ENCODE measurements around the gene AEBP1.

The AEBP1 gene

DNA sequence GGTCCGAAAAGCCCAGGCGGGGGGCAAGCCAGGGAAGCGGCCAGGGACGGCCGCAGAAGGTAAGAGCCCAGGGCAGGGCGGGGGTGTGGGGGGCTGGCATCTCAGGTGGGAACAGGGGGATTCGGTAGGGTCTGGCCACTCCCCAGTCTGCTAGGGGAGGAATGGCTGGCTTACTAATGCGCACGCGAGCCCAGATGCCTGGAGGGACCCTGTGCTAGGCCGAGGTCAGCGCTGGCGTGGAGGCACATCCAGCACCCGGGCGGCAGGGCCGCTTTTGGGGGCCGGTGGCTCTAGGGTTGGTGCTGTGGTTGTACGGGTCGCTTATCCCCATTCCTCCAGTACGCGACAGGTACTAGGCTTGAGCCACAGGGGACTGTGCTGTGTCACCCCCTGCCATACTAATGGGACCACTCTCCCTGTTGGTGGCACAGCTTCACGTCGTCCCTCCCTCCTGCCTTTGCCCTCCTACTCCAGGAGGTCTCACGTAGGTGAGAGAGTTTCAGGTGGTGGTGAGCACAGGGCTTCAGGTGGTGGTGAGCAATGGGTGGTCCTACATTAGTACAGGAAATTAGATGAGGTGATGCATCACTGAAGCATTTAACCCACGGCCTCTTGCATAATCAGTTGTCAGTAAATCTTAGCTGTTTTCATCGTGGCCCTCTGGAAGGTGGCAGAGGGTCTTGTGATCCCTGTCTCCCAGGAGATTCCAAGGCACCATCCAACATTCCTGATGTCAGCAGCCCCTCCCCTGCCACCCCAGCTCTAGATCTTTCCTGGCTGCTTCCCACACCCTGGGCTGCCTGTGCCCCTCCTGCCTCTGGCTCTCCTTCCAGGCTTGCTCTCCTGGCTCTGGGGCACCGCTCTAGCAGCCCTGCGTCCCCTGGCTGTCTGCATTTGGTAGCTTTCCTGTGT lies 971 bp downstream of the AEBP1 start:
- DNase-seq (ENCODE audit: low spot score), result peak; percentile 26

GRCh38 chr7:44105832-44106231 lies 1.7 kb downstream of the AEBP1 start:
- DNase-seq (ENCODE audit: low spot score), result no peak

GRCh38 chr7:44106311-44107065 lies 2.3 kb downstream of the AEBP1 start:
- DNase-seq (ENCODE audit: low spot score), result no peak

GRCh38 chr7:44107116-44107960 lies 3.2 kb downstream of the AEBP1 start:
- DNase-seq (ENCODE audit: low spot score), result no peak

GRCh38 chr7:44107961-44108767 lies 4.0 kb downstream of the AEBP1 start:
- DNase-seq (ENCODE audit: low spot score), result no peak

DNA sequence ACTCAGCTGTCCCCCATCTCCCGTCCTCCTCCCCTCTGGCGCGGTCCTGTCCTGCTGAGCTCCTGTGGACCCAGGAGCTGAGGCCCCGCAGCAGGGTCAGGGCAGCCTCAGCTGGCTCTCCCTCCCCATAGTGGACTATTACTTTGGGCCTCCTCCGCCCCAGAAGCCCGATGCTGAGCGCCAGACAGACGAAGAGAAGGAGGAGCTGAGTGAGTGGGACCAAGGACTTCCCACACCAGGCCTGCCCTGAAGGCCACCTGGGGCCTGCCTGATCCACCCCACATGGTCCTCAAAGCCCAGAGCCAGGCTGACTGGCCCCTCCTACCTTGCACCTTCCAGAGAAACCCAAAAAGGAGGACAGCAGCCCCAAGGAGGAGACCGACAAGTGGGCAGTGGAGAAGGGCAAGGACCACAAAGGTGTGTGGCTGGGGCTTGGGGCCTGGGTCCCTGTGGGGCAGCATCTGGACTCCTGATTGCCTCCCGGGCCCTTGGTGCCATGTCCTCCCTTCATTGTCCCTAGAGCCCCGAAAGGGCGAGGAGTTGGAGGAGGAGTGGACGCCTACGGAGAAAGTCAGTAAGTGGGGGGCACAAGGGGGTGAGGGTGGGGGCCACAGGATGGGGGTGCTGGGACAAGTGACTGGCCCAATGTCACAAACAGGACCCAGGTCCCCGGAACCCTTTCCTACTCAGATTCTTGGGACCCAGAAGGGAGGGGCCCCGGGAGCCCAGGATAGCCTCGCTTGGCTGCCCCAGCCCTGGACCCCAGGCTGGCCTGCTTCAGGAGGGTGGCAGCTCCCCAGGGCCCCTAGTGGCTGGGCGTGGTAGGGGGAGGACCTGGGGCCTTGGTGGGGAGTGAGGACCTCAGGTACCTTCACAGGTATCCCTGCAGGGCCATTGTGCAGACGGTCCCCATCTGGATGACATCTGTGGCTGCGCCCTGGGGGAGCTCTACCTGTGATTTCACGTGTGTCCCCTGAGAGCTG lies 4.9 kb downstream of the AEBP1 start:
- DNase-seq (ENCODE audit: low spot score), result no peak

- DNase-seq (ENCODE audit: low spot score), result no peak
Observed at GRCh38 chr7:44109991-44110390, 5.8 kb downstream of the AEBP1 start.

- no peak for DNase-seq (ENCODE audit: low spot score)
Observed at GRCh38 chr7:44110719-44111635, 6.8 kb downstream of the AEBP1 start.

- no peak for DNase-seq (ENCODE audit: low spot score)
Observed at GRCh38 chr7:44111761-44112160, 7.6 kb downstream of the AEBP1 start.

- DNase-seq (ENCODE audit: low spot score), result no peak
Observed at GRCh38 chr7:44112231-44112996, 8.3 kb downstream of the AEBP1 start.

GRCh38 chr7:44112997-44113763 lies 9.0 kb downstream of the AEBP1 start:
- no peak for DNase-seq (ENCODE audit: low spot score)

- no peak for DNase-seq (ENCODE audit: low spot score)
Observed at GRCh38 chr7:44113764-44114354, 9.7 kb downstream of the AEBP1 start.

DNA sequence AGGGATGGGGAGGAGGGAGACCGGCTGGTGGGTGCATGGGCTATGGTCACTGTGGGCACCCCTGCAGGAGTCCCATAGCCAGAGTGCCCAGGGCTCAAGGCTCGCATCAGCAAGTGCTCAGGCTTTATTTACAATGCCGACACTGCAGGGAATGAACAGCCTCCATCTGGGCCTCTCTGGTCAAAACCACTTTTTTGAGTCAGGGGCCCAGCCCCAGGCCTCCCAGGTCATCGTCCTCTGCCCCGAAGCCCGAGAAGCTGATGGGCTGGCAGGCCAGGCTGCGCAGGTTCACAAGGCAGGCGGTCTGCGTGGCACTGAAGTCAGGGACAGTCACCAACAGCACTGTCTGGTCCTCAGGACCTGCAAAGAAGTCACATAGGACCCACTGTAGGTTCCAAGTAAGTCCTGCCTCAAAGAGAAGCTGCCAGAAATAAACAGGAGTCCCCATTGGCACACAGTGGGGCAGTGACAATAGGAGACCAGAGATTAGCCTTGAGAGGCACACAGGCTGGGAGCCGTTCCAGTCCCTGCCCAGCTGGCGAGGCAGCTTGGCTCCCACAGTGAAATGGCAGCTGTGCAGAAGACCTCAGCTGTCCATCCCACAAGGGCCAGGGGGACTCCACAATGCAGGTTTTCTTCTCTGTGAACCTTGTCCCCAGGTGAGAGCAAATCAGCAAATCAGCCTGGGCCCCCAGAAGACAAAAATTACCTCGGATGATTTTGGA lies 10.6 kb downstream of the AEBP1 start:
- DNase-seq (ENCODE audit: low spot score), result no peak

DNA sequence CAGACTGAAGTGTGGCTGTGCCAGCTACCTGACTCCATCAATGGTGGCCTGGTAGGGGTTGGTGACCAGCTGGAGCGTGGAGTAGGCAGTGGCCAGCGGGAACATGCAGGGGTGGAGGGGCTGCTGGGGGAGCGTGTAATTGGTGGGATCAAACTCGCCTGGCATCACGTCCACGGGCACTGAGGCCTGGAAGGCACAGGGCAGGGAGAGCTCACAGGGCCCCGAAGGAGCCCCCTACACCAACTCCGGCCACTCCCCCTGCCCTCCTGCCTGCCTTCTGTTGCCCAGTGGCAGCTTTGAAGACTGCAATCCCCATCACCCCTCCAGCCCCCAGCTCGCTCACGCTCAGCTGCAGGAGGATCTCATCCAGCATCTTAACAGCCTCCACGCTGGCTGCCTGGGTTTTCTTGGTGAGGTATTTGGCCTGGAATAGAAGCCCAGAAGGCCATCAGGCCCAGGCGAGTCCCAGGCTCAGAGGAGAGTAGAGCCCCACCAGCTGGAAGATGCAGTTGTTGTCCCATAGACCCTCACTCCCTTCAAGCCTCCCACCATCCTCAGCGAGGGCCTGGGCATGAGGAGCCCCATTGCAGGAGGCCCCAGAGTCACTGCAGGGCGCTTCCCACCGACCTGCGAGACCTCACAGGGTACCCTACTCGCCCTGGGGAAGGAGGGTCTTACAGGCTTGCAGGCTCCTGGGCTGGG lies 12.1 kb downstream of the AEBP1 start:
- no peak for DNase-seq (ENCODE audit: low spot score)

DNA sequence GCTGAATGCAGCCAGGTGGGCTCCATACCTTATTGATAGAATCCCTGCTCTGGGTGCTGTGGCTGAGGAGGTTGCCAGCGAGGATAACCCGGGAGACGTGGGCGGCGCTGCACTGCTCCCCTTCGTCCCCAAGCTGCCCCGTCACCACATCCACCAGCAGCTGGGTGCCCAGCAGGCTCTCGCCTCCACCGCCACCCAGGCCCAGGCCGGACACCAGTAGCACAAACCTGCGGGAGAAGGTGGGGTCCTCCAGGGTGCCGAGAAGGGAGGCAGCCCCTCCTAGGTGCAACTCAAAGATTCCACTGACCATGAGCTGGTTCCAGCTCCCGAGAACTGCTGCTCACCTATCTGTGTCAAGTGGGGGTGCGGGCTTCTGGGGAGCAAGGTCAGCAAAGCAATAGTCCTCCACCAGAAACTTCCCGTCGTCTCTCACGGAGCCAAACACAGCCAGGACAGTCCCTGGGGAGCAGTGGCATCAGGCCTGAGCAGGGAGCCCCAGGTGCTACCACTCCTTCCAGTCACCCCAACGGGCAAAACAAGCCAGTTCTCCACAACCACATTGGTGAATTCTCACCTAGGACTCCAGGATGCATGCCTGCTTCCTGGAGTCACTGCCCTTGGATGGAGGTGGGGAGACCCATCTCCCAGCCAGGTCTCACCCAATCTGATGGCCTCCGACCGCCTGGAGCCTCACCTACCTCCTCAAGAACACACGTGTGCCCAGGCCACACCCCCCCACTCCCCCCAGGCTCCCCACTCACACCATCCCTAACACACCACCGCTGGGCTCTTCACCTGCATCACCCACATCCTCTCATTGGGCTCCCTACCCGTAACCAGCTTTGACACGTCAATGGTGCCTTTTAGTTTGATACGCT lies 12.9 kb downstream of the AEBP1 start:
- no peak for DNase-seq (ENCODE audit: low spot score)

Measured in germinal center (tissue), 1 donor.